Sciatic nerve (tissue), 2 donors: ENCODE data around the gene EPB41L5. TPM values are rescaled to one million over a fixed set of nuclear protein-coding genes. Genes with fewer than 3 reads are reported as not detected.

ENCODE experiments used
- ATAC-seq: fragments of 200-7000 bp; cut with Tn5 transposase; one replicate; pipeline ENCODE4 v1.9.1; 2020; ENCODE audit warnings: mild to moderate bottlenecking, moderate library complexity
- DNase-seq: peaks from one replicate; pipeline ENCODE4 v3.0.0-alpha.2; 2020; ENCODE audit warnings: low spot score
- intact Hi-C: fragments of 100-400 bp; cut with DNase I; formaldehyde crosslinking; loops from one replicate; pipeline ENCODE4 v1.14.2; 2022
- total RNA-seq: library from RNA; stranded (reverse); fragmentation: NEBNext Ultra II Directional; extraction: Animal tissue kit (Norgen Biotek cat#: 25700); gene quantifications from one replicate; pipeline ENCODE4 v1.2.1, GENCODE V29; 2021
- donor health status: DM: no; HTN: no; CAD: no.
- donor health status: DM: no; HTN: no; CAD: no.

EPB41L5 gene
- total RNA-seq, 1 donor from 2014 or later = 25.3 TPM

- intact Hi-C loops = no loop called here
- DNase-seq (no peak), ATAC-seq (no peak)
Measured at GRCh38 chr2:120218181-120218580, 205.3 kb downstream of the EPB41L5 start.

GRCh38 chr2:120219291-120219690 is 206.4 kb downstream of the EPB41L5 start:
- intact Hi-C loops = no loop called here
- no peak for DNase-seq

GRCh38 chr2:120219766-120220165 is 206.9 kb downstream of the EPB41L5 start:
- ATAC-seq = no peak
- intact Hi-C loops = no loop called here
- DNase-seq = no peak

More at GRCh38 chr2:120219291-120219690, 206.4 kb downstream of the EPB41L5 start:
- ATAC-seq = no peak

GRCh38 chr2:120220756-120221155 is 207.9 kb downstream of the EPB41L5 start:
- no peak for ATAC-seq
- intact Hi-C loops = no loop called here

GRCh38 chr2:120221616-120222015 is 208.7 kb downstream of the EPB41L5 start:
- peak; percentile 19 for DNase-seq

More at GRCh38 chr2:120220756-120221155, 207.9 kb downstream of the EPB41L5 start:
- DNase-seq = no peak

GRCh38 chr2:120222186-120223033 is 209.5 kb downstream of the EPB41L5 start:
- intact Hi-C loops = no loop called here
- peak; percentile 61 for DNase-seq
- ATAC-seq = no peak

More at GRCh38 chr2:120221616-120222015, 208.7 kb downstream of the EPB41L5 start:
- ATAC-seq = no peak
- intact Hi-C loops = no loop called here

GRCh38 chr2:120223034-120223912 is 210.4 kb downstream of the EPB41L5 start, which contains the start of gene TMEM185B:
TSS of gene TMEM185B (minus strand) at chr2:120223400. CDS start at chr2:120222976, 424 bp downstream.
- ATAC-seq (peak; percentile 98), DNase-seq (peak; percentile 95)
- intact Hi-C loops = no loop called here

GRCh38 chr2:120224256-120224655 is 211.4 kb downstream of the EPB41L5 start:
- no peak for DNase-seq
- intact Hi-C loops = no loop called here
- no peak for ATAC-seq

GRCh38 chr2:120224735-120225548 is 212.1 kb downstream of the EPB41L5 start:
- intact Hi-C loops = no loop called here
- ATAC-seq (no peak), DNase-seq (no peak)

GRCh38 chr2:120225549-120226065 is 212.7 kb downstream of the EPB41L5 start:
- ATAC-seq (no peak), DNase-seq (no peak)
- intact Hi-C loops = no loop called here

GRCh38 chr2:120226316-120226715 is 213.4 kb downstream of the EPB41L5 start:
- intact Hi-C loops = no loop called here
- ATAC-seq = no peak
- no peak for DNase-seq

GRCh38 chr2:120227111-120227991 is 214.5 kb downstream of the EPB41L5 start:
- DNase-seq (no peak), ATAC-seq (no peak)
- intact Hi-C loops = no loop called here

- DNase-seq (no peak), ATAC-seq (no peak)
- intact Hi-C loops = no loop called here
Measured at GRCh38 chr2:120228503-120228902, 215.6 kb downstream of the EPB41L5 start.

Other genes with a start within 250 kb of the EPB41L5 start
- gene TMEM185B, start 210.3 kb downstream of the EPB41L5 start, total RNA-seq = 19.9 TPM
- gene RALB, start 239.8 kb downstream of the EPB41L5 start, total RNA-seq = 52.8 TPM